ENCODE data around the gene UBE2M.

GRCh38 chr19:58519355-58520256, 38.8 kb downstream of the UBE2M start, which contains the start of gene ZBTB45:
- no peak for TF ChIP-seq EZH2 (IDR thresholded peaks at IDR 0.05; ENCODE audit: borderline replicate concordance, low read length)
- TF ChIP-seq CTCF (conservative IDR thresholded peaks at IDR 0.05 in 1 of 2, IDR thresholded peaks at IDR 0.05 in 1 of 2; ENCODE audit: extremely low read depth in 1 of 2, insufficient read depth in 1 of 2, low read depth in 1 of 2, low read length in 2 of 2): peak; percentile 49 to 90
